Measurements from ENCODE around the gene GPX3.

The GPX3 gene

DNA sequence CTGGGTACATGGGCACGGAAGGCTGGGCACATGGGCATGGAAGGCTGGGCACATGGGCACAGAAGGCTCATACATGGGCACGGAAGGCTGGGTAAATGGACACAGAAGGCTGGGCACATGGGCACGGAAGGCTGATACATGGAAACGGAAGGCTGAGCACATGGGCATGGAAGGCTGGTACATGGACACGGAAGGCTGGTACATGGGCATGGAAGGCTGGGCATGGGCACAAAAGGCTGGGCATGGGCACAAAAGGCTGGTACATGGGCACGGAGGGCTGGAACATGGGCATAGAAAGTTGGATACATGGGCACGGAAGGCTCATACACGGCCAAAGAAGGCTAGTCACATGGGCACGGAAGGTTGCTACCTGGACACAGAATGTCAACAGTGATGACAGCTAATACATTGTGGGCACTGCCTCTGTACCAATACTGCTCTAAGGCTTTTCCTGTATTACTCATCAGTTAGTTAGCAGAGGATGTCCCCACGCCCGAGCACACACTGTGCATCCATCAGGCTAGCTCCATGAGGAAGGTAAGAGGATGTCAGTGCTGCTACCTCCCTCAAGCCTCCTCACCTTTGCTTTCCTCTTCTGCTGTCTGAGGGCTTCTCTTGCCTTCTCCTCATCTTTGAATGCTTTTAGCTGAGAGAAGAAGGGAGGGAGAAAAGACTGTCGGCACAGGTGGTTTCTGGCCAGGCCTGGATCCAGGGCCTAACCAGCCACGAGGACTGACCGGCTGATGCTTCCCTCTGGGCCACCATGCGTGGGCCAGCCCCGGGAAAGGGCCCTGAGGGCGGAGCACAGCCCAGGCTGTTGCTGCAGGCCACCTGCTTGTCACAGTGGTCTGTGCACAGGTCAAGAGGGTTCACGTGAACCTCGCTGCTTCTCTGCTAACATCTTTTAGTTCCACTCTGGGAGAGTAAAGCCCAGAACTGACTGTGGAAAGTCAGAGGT, 14.3 kb downstream of the GPX3 start:
- DNase-seq = no peak

DNA sequence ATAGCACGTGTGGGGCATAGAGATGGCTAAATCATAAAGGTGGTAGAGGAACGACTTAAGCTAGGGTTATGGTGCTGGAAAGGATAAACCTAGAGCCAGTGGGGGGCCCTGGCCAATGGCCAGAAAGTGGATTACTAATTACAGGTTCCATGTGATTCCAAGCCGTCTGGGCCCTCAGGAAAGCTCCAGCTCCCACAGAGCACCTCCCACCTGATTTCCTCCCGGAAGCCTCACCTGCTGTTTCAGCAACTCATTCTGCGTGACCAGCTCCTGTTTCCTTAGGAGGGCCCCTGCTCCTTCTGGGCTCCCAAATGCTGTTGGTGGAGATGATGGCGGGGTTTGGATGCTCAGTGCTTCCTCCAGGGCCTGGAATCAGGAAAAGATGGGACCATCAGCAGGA, 16.2 kb downstream of the GPX3 start:
- no peak for DNase-seq

DNA sequence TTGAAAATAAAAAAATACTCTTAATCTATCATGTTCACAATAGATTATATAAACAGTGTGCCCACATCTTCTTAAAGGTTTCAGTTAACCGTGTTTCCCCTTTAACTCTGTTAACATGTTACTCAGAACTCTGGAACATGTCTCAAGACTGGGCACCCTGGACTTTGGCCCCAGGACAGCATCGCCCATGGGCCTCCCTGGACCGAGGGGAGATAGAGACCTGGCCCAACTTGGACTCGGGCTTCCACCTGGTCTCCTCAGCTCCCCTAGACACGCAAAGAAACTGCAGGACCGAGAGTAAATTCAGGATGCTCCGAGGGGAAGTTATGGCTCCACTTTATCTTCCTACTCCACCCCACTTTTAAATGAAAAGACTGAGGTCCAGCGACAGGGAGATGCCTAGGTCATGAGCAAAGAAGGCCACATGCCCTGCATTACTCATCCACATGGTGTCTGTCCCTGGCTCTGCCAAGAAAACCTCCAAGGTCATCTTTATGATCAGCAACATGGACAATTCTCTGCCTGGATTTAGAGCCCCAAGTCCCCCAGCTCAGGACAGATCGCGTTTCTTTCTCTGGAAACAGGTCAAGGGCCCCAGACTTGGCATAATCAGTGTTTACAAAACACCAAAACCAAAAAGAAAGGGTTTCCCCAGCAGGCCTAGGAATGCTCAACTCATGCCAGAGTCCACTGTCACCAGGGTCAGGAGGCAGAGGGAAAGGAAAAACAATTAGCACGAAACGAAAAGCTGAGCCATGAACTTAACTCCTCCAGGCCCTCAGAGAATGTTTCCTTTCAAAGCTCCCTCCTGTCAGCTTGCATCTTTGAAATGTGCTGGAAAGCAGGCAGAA, 17.4 kb downstream of the GPX3 start:
- peak in 2 of 4 experiments; percentile 16 to 24 for DNase-seq

DNA sequence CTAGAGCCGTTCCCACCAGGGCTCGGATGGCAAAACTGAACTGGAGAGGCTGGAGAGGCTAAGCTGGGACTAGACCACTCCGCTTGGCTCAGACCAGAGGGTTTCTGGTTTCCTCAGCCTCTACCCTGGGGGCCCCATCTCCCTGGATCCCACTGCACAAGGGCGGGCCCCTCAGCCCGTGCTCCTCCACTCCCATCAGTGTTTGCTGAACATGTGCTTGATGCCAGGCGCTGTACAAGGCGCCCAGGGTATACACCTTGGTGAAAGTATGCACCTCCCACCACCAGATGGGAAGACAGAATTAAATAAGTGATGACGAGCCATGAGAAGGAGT, 18.0 kb downstream of the GPX3 start:
- no peak for DNase-seq

DNA sequence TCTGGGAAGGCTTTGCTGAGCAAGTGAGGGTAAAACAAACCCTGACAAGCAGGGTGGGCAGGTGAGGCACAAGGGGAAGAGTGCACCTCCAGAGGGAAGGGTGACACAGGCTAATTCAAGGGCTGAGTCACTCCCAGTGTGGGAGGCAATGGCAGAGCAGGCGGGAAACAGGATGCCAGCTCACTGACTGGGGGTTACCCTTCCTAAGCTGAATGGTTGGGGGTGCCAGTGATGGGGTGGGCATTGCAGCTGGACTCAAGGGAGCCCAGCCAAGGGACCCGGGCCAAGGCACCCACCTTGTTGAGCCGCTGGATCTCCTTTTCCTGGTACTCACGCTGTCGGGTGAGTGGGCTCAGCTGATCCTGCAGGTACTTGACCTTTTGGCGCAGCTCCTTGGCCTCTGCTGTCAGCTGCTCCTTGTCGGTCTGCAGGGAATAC, 18.4 kb downstream of the GPX3 start:
- DNase-seq = peak in 2 of 4 experiments; percentile 29 to 34

DNA sequence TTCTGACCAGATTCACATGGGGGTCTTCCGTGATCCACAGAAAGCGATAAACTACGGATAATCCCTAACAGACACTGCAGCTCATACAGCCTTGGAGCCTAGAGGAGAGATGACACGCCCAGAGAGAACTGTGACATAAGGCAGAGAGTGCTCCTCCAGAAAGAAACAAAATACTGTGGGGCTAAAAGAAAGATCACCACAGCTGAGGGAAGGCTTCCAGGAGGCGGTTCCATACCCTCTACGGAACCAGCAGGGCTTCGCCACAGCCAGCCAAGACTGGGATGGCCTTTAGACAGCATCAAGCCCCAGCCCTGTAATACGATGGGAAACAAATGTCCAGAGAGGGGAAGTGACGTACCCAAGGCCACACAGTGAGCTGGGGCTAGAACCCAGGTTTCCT, 19.3 kb downstream of the GPX3 start:
- no peak for DNase-seq

DNA sequence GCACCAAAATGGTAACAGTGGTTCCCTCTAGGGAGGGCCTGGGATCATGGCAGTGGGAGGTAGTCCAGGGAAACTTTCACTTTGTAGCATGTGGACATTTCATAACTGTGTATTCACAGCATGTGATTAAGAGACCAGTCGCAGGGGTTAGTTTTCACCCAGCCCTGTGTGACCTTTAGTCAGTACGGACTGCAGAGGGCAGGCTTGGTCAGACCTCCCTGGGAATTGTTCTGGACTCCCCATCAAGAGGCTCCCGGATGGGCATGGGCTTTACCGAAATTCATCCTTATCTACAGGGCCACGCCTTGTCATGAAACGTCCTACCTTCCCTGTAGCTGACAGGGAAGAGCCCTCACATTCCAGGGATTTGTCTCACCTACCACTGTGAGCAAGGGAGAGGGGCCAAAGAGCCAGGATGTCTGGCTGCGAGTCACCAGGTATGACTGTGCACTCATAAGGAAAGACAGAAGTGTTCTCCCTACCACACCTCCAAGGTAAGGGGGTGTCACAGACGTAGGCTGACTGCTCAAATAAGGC, 19.9 kb downstream of the GPX3 start:
- DNase-seq = peak in 2 of 4 experiments; percentile 25 to 61

DNA sequence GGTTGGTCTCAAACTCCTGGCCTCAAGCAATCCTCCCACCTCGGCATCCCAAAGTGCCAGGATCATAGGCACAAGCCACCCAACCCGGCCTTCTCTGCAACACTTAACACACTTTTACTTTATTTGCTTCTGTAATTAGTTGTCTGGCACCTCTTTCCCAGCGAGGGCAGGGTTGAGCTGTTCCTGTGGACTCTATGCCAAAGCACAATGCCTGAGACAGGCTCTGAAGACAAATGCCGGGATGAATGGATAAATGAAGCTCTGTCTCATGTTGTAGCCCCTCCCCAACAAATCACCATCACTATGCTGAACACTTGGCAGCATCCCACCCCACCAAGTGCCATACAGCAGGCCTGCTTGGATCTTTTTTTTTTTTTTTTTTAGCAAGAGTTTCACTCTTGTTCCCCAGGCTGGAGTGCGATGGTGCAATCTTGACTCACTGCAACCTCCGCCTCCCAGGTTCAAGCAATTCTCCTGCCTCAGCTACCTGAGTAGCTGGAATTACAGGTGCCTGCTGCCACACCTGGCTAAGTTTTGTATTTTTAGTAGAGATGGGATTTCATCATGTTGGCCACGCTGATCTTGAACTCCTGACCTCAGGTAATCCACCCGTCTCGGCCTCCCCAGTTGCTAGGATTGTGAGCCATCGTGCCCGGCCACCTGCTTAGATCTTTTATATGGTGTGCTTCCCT, 21.3 kb downstream of the GPX3 start:
- DNase-seq = no peak

DNA sequence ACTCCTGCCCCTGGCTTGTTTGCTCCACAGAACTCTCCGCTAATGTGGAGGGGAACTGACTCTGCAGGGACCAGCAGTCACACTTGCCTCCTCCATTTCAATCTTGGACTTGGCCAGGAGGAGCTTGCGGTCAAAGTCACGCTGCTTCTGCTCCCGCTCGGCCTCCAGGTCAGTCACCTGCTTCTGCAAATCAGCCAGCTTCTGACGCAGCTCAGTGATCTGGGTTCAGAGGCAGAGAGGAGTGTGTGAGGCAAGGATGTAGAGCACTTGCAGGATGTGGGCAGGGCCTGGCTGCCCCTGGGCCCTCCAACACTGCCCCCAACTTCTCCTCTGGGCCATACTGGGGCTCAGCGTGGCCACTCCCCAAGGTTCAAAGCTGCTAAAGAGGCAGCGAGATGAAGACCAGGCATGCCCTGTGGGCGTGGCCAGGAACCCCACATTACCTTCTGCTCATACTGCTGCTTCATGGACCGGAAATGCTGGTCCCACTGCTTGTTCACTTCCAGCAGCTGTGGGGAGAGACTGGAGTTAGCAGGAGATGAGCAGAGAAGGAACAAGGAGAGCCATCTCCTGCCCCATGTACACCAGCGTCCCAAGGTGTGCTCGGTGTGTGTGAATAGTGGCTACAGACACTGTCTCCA, 22.2 kb downstream of the GPX3 start:
- no peak for DNase-seq

DNA sequence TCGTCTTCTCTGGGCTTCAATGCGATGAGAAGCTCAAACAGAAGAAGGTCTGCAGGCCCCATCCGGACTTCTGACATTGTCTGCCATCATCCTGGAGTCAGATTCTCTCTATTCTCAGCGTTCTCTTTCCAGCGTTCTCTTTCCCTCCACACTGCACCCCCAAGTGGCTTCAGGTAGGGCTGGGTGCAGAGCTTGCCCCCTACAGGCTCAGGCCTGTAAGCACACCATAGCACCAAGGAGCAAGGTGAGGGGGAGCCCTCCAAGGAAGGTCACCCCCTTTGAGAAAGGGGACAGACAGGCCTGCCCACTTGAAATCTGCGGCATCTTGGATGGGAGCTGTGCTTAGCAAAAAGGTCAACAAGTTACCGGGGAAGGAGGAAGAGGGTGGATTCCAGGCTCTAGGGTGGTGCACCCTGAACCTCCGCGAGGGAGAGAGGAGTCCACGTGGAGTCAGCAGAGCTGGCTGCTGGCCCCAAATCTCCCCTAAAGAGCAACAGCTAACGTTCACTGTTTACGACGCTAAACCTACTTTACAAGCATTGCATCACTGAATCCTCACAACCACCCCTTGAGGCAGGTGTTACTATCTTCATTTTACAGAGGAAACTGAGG, 27.5 kb downstream of the GPX3 start:
- peak; percentile 23 to 60 (median 32) for DNase-seq

DNA sequence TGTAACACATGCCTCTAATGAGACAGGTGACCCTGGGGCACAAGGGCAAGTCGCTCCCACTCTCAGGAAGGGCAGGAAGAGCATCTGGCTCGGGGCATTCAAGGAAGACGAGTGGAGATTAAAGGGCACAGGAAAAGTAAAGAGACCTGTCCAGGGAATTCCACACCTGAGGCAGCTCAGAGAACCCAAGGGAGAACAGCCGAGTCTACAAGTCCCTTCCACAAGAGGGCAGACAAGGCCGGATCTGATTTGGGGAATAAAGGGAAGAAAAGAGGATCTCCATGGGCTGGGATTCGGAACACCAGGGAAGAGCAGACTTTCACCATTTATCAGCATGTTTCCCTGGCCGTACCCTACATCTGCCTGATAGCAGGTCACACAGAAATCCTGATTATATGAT, 28.1 kb downstream of the GPX3 start:
- DNase-seq = no peak

DNA sequence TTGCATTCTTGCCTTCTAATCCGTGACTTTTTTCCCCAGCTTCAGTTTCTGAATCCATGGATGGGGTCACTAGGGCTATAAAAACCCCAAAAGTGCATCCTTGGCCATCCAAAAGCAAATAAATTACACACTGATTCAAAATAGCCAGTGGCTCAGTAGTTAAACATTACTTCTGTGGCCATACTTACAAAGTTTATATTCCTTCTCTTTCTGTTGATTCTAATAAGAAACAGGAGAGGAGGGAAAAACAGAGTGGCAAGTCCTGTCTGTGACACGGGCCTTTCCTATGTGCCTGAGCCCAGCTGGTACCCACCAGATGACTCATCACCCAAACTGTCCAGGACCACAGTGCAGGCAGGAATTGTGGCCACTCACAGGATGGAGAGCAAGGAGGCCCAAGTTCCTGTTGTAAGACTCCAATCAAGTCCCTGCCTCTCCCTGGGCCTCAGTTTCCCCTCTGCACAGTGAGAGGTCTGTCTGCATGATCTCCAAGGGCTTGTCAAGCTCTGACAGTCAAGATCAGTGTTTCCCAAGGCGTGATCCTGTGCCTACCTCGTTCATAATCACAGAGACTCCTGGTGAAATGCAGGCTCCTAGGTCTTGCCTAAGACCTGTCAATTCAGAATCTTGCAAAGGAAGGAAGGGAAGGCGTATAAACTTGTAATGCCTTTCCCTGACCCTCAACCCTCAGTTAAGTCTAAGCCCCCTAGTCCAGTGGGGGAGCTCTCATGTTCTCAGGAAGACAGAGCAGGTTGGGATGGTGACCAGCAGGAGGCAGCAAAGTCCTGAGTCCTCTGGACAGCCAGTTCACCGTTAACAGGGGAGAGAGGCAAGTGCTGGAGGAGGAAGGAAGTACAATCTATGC, 30.9 kb downstream of the GPX3 start:
- peak; percentile 87 to 92 (median 91) for DNase-seq

DNA sequence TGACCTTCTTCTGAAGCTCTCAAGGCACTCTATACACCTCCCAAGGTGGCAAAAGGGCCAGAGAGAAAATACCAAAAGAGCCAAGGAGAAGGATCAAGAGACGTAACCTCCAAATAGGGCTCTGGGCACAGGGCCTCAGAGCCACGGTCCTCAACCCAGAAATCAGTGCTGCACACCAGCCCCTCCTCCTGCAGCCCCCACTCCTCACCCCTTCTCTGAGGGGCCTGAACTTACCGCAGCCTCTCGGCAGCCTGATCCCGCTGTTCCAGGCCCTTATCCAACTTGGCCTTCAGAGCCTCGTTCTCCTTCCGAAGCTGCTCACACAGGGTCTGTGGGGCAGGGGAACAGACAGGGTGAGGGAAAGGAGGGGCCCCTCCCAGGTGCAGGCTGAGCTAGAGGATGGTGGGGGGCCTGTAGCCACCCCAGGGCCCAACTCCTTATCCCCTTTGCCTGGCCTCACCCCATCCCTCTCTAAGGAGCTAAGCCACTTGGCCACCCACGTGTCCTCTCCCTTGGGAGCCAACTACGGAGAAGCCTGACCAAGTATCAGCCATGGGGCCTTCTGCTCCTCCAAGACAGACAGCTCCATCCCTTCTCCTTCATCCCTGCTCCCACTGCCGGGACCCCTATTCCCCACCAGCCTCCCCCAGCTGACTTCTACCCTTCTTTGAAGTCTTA, 31.7 kb downstream of the GPX3 start:
- no peak for DNase-seq

DNA sequence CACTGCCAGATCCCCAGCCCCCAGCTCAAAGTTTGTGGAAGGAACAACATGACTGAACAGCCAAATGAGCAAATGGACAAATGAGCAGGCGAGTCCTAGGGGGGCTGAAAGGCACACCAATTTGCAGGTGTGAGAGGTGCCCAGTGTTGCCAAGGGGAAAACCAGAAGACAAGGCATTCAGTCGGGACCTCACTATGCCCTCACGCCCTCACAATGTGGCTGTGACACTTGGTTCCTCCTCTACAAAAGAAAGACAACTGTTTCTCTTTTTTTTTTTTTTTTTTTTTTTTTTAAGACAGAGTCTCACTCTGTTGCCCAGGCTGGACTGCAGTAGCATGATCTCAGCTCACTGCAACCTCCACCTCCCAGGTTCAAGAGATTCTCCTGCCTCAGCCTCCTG, 32.4 kb downstream of the GPX3 start:
- DNase-seq = peak; percentile 35 to 74 (median 68)

DNA sequence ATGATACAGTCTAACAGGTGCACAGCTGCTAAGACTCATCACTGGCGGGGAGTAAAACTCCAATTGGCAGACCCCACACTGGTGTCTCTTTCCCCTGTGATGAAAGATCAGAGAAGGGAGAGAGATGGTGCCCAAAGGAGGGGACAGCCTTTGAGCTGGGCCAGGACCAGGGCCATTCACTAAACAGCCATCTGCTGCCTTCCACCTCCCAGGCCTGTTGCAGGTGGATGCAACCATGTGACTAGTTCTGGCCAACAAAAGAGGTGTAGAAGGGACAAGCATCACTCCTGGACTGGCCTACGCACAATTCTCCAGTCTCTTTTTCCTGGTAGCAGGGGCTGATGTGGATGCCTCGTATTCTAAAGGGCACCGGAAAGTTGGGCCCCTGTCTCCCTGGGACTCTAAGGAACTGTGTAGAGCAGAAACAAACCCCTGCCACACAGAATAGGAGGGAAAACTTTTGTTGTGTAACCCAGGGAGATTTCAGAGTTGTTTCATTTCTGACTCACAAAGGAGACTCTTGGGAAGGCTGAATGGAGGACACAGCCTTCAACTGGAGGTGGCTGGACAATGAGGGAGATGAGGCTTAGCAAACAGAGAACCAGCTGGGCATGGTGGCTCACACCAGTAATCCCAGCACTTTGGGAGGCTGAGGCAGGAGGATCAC, 33.5 kb downstream of the GPX3 start:
- peak in 1 of 4 experiments; percentile 24 for DNase-seq

DNA sequence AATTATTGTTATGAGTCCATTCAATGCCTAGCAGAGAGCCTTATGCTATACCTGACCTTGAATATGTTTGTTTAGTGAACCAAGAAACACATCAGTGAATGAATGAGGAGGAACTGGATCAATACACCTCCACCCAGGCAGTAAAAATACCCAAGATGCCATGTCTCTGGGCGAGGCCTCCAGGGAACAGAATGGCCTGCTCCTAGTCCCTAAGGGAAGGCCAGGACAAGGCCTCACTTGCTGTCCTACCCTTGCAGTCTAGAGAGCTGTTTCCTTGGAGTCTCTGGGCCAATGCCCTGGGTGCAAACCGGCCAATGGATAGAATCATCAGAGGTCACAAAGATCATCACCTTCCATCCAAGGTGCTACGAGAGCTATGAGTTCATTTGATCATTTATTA, 34.3 kb downstream of the GPX3 start:
- no peak for DNase-seq

DNA sequence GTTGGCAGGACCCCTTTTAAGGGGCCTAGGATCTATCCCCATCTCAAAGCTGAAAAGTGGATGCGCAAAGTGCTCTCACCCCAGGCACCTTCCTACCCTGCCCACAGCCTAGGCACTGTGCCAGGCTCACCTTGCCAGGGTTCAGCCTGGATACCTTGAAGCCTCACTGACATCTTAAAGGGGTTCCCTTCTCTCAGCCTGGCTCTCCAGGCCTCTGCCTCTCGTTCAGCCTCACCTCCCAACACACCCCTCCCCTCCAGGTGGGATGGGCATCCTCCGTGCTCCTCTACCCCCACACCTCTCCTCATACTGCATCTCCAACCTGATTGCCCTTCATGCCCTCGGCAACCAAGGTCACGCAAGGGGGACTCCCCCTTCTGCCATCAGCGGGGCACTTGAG, 34.9 kb downstream of the GPX3 start:
- no peak for DNase-seq

DNA sequence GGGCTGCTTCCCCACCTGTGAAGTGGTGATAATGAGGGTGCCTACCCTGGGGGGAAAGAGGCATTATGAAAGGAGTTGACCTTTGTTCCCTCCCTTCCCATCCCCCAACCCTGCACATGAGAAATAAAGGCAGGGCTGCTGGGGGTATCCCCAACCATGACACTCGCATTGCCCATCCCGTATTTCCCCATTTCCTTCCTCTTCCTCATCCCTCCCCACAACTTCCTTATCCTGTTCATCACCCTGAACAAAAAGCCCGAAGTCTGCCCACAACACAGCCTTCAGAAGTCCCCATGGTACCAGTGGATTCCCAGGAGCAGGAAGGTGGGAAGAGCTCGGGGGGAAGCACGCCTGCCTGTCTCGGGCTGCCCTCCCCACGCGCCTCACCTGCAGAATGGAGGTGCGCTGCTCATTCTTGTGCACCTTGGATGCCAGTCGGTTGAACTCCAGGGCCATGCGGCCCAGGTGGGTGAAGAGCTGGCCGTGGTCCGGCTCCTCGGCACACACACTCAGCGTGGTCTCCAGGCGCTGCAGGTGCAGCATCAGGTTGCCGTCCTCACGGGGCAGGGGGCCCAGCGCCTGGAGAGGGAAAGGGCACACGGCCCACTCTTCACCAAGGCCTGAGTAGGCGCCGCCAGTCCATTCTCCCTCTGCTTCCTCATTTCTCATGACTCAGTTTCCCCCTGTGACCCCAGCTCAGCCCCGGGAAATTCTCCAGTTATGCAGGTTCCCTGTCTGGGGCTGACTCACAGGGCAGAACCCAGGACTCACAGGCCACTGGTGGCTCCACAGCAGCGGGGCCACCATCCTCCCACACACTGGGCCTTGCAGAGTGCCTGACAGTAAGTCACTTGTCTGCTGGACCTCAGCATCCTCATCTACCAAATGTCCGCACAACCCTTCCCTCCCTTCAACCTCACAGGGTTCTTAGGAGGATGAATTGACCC, 36.3 kb downstream of the GPX3 start:
- peak; percentile 62 to 86 (median 80) for DNase-seq

Measured in suppressor macrophage (primary cell).